Activated T-helper 17 cell treated with anti-CD3 and anti-CD28 coated beads, Interleukin-2, amount 50 U/mL, for 72 hours (primary cell): ENCODE data around the gene CRIP1. TPM values are rescaled to one million over a fixed set of nuclear protein-coding genes. Genes with fewer than 3 reads are reported as not detected.

ENCODE experiments used
- ATAC-seq: fragments of 150-1000 bp; cut with Tn5 transposase; replicated peaks from 2 replicates; pipeline ENCODE4 v1.10.0; 2021; ENCODE audit warnings: mild to moderate bottlenecking, moderate library complexity
- H3K27ac Mint-ChIP-seq: one replicate; pipeline ENCODE4 v1.8.0; 2022; ENCODE audit warnings: mixed read lengths
- H3K27me3 Mint-ChIP-seq: one replicate; pipeline ENCODE4 v1.8.0; 2022; ENCODE audit warnings: mixed read lengths
- H3K36me3 Mint-ChIP-seq: one replicate; pipeline ENCODE4 v1.8.0; 2022; ENCODE audit warnings: low read depth, mild to moderate bottlenecking, mixed read lengths
- H3K4me1 Mint-ChIP-seq: one replicate; pipeline ENCODE4 v1.8.0; 2022; ENCODE audit warnings: mixed read lengths
- H3K4me3 Mint-ChIP-seq: one replicate; pipeline ENCODE4 v1.8.0; 2022; ENCODE audit warnings: mild to moderate bottlenecking, mixed read lengths
- H3K9me3 Mint-ChIP-seq: one replicate; pipeline ENCODE4 v1.8.0; 2022; ENCODE audit warnings: mixed read lengths
- total RNA-seq, 2 donors: library from RNA; stranded (reverse); gene quantifications; one replicate each; pipeline ENCODE4 v1.2.3, GENCODE V29; 2022

The CRIP1 gene
- total RNA-seq, 2 donors from 2014 or later = 271 to 358 TPM

GRCh38 chr14:105530285-105531087 is 43.8 kb downstream of the CRIP1 start:
- Mint-ChIP-seq H3K27ac (no peak overlapping the region), H3K4me3 (peak overlapping the region; percentile 30), H3K4me1 (no peaks in the 10 kb centered on the region), H3K36me3 (peaks cover 6% of the 10 kb centered on the region), H3K9me3 (no peaks in the 10 kb centered on the region), H3K27me3 (no peaks in the 10 kb centered on the region)
- no peak for ATAC-seq

GRCh38 chr14:105531088-105531893 is 44.6 kb downstream of the CRIP1 start:
- peaks cover 6% of the 10 kb centered on the region for H3K36me3 Mint-ChIP-seq
- H3K4me1 Mint-ChIP-seq = no peaks in the 10 kb centered on the region
- H3K9me3 Mint-ChIP-seq = no peaks in the 10 kb centered on the region
- H3K27me3 Mint-ChIP-seq = no peaks in the 10 kb centered on the region
- peak overlapping the region; percentile 30 for H3K4me3 Mint-ChIP-seq
- ATAC-seq = no peak
- no peak overlapping the region for H3K27ac Mint-ChIP-seq

- no peak for ATAC-seq
- no peak overlapping the region for H3K27ac Mint-ChIP-seq
- peaks cover 6% of the 10 kb centered on the region for H3K36me3 Mint-ChIP-seq
- no peak overlapping the region for H3K4me3 Mint-ChIP-seq
- no peaks in the 10 kb centered on the region for H3K4me1 Mint-ChIP-seq
- no peaks in the 10 kb centered on the region for H3K27me3 Mint-ChIP-seq
- H3K9me3 Mint-ChIP-seq = no peaks in the 10 kb centered on the region
These were observed 45.4 kb downstream of the CRIP1 start for GRCh38 chr14:105531894-105532623.

GRCh38 chr14:105532735-105533141 is 46.1 kb downstream of the CRIP1 start:
- ATAC-seq = no peak
- Mint-ChIP-seq H3K36me3 (peaks cover 6% of the 10 kb centered on the region), H3K27me3 (no peaks in the 10 kb centered on the region), H3K9me3 (no peaks in the 10 kb centered on the region), H3K27ac (no peak overlapping the region), H3K4me3 (no peak overlapping the region), H3K4me1 (no peaks in the 10 kb centered on the region)

- Mint-ChIP-seq H3K27me3 (no peaks in the 10 kb centered on the region), H3K36me3 (peaks cover 6% of the 10 kb centered on the region), H3K9me3 (no peaks in the 10 kb centered on the region), H3K4me3 (no peak overlapping the region), H3K27ac (no peak overlapping the region), H3K4me1 (no peaks in the 10 kb centered on the region)
- ATAC-seq = no peak
These were observed 46.7 kb downstream of the CRIP1 start for GRCh38 chr14:105533391-105533790.

GRCh38 chr14:105533811-105534498 is 47.3 kb downstream of the CRIP1 start:
- no peaks in the 10 kb centered on the region for H3K4me1 Mint-ChIP-seq
- no peak overlapping the region for H3K4me3 Mint-ChIP-seq

GRCh38 chr14:105534586-105534985 is 47.9 kb downstream of the CRIP1 start:
- no peak for ATAC-seq
- H3K9me3 Mint-ChIP-seq = no peaks in the 10 kb centered on the region
- H3K27me3 Mint-ChIP-seq = no peaks in the 10 kb centered on the region
- no peak overlapping the region for H3K27ac Mint-ChIP-seq
- H3K4me1 Mint-ChIP-seq = no peaks in the 10 kb centered on the region
- no peak overlapping the region for H3K4me3 Mint-ChIP-seq
- peaks cover 6% of the 10 kb centered on the region for H3K36me3 Mint-ChIP-seq

More at GRCh38 chr14:105533811-105534498, 47.3 kb downstream of the CRIP1 start:
- no peaks in the 10 kb centered on the region for H3K9me3 Mint-ChIP-seq
- no peak for ATAC-seq
- H3K36me3 Mint-ChIP-seq = peaks cover 6% of the 10 kb centered on the region
- H3K27ac Mint-ChIP-seq = no peak overlapping the region
- no peaks in the 10 kb centered on the region for H3K27me3 Mint-ChIP-seq

GRCh38 chr14:105536051-105536450 is 49.4 kb downstream of the CRIP1 start:
- Mint-ChIP-seq H3K4me3 (no peak overlapping the region), H3K4me1 (no peaks in the 10 kb centered on the region)

GRCh38 chr14:105536691-105537579 is 50.2 kb downstream of the CRIP1 start:
- no peaks in the 10 kb centered on the region for H3K4me1 Mint-ChIP-seq
- H3K36me3 Mint-ChIP-seq = no peaks in the 10 kb centered on the region
- H3K9me3 Mint-ChIP-seq = no peaks in the 10 kb centered on the region
- no peak overlapping the region for H3K4me3 Mint-ChIP-seq
- no peak for ATAC-seq
- peaks cover 3% of the 10 kb centered on the region for H3K27me3 Mint-ChIP-seq
- no peak overlapping the region for H3K27ac Mint-ChIP-seq

More at GRCh38 chr14:105536051-105536450, 49.4 kb downstream of the CRIP1 start:
- Mint-ChIP-seq H3K27me3 (no peaks in the 10 kb centered on the region), H3K27ac (no peak overlapping the region), H3K9me3 (no peaks in the 10 kb centered on the region), H3K36me3 (no peaks in the 10 kb centered on the region)
- ATAC-seq = no peak

GRCh38 chr14:105537580-105538474 is 51.1 kb downstream of the CRIP1 start:
- ATAC-seq = peak; percentile 94
- H3K9me3 Mint-ChIP-seq = peaks cover 4% of the 10 kb centered on the region
- peak overlapping the region; percentile 52 for H3K27ac Mint-ChIP-seq
- H3K27me3 Mint-ChIP-seq = peaks cover 3% of the 10 kb centered on the region
- no peaks in the 10 kb centered on the region for H3K36me3 Mint-ChIP-seq
- H3K4me1 Mint-ChIP-seq = no peaks in the 10 kb centered on the region
- peak overlapping the region; percentile 27 for H3K4me3 Mint-ChIP-seq
